Retina (tissue), 1 donor: ENCODE measurements around the gene HDAC5.
A peak's percentile ranks its signal among the peaks of the same experiment; 100 is the strongest.
"Not testable (repeated sequence)": the region's sequence is repeated elsewhere in the genome, so short reads cannot be mapped to it uniquely, and the experiment has no call there.

Experiments
- DNase-seq: peaks from one replicate; pipeline ENCODE4 v3.0.0-alpha.2; 2016

The HDAC5 gene

DNA sequence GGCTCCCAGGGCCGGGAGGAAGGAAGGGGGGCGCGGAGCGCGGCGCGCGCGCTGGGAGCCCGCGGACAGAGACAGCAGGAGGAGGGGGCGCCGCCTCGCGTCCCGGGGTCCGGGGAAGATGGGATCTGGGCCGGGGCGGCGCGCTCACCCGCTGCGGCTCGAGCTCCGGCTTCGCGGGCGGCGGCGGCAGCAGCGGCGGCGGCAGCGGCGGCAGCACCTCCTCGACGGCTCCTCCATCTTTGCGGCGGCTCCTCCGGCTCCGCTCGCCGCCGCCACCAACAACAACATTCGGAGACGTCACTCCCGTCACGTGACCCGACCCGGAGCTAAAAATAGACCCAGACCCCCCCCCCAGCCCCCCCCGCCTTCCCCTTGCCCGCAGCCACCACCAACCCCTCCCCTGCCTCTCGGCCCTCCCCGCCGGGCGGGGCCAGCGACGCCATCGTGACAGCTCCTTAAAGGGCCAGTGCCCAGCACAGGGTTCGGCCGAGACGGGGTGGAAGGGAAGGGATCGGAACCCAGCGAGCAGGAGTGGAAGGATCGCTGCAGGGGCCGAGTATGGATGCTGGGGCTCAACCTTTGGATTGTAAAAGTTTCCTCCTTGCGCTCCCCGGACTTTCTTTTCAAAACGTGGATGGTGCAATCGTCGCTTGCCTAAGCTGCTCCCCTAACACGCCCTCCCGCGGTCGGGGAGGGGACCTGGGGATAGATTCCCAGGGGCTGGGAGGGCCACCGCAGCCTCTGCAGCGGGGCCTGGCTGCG lies at the start of gene HDAC5:
Gene HDAC5, minus strand, starts transcription at position 286 of the 762 bp plus-strand sequence. CDS start 6,126 bp downstream, outside the sequence.
- DNase-seq: peak; percentile 96

DNA sequence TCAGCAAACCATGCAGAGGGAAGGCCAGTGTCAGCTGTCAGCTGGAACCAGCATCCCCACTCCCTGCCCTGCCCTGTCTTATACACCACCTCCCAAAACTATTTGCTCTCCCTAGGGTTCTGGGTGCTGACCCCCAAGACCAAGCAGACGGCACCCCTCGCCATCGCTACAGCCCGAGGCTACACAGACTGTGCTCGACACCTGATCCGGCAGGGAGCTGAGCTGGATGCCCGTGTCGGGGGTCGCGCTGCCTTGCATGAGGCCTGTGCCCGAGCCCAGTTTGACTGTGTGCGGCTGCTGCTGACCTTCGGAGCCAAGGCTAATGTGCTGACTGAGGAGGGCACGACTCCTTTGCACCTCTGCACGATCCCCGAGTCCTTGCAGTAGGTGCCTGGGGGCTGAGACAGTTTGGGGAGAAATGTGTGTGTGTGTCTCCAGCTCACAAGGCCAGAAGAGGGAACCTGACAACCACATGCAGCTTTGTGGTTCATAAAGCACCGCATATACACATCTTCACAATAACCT lies 48.6 kb upstream of the HDAC5 start:
- DNase-seq: no peak

DNA sequence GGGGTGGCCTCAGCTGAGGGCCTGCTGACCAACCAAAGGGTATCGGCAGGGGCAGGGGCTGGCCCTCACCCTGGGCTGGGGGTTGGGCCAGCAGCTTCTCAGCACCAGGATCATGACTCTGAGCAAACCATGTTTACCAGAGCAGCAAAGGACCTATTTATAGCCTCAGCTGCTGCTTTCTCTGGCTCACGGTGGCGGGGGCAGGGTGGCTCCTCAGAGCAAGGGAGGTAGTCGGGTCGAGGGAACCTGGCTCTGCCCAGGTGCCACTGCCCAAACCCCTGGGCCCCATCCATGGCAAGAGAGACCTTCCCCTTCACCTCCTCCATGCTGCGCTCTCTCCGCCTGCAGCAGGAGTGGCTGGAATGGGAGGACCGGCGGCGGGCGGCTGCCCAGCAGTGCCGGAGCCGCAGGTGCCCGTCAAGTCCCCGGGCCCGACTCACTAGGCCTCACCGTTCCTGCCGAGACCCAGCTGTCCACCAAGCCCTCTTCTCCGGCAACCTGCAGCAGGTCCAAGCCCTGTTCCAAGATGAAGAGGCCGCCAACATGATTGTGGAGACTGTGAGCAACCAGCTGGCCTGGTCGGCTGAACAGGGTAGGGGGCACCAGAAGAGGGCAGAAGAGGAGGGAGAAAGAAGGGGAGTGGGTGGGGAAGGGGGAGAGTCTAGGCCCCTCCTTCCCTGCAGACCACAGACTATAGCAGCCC lies 47.2 kb upstream of the HDAC5 start, which contains the start of gene ASB16:
Gene ASB16, plus strand, starts transcription at position 206 of the 703 bp plus-strand sequence. Its CDS starts 86 bp downstream, at position 292.
- DNase-seq: peak; percentile 74

DNA sequence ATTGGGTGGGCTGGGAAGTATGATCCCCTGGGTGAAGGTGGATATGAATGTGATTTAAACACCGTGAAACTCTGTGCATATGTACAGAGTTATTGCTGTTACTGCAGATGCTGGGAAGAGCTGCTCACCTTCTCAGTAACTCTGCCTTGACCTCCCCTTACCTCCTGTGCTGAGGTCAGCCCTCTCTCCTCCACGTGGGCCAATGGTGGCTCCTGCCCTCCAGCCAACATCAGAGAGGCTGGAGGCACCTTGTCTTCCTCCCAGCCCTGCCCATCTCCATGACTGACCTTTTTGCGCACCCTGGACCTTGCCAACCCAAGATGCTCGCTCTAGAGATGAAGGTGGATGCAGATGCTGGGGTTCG lies 46.7 kb upstream of the HDAC5 start:
- no peak for DNase-seq

DNA sequence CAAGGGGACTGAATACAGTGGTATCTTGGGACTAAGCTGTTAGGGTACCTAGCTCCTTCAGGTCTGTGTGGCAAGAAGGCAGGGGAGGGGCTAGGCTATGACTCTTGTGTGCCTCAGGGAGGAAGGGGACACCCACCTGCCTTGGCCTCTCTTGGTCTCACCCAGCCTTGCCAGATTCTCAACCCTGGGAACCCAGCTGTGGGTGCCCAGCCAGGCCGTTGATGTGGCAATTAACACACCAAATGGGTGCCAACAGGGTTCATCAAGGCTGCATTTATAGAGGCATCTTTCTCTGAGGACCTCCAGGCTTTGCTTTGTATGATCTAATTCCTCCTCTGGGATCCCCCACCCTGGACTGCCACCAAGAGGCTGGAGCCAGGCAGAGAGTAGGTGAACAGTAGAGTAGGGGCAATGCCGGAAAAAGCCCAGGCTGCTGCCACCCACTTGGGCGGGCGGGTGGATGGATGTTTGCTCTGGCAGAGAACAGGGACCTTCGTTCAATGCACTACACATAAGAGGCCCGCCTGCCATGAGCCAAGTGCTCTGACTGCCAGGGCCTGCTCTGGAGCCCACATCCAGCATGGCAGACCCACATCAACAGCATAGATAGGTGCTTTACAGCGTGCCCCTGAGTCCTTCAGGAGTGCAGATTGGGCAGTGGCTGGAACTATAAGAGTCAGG lies 43.9 kb upstream of the HDAC5 start:
- DNase-seq: no peak

DNA sequence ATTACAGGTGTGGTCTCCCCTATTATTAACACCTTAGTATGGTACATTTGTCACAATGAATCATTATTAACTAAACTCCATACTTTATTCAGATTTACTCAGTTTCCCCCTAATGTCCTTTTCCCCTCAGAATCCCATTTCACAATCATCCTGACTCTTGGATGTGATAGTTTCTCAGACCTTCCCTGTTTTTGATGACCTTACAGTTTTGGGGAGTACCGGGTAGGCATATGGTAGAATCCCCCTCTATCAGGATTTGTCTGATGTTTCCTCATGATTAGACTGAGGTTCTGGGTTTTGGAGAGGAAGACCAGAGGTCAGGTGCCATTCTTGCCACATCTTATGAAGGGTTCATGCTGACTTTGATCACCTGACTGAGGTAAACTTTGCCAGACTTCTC lies 41.0 kb upstream of the HDAC5 start:
- DNase-seq: no peak

DNA sequence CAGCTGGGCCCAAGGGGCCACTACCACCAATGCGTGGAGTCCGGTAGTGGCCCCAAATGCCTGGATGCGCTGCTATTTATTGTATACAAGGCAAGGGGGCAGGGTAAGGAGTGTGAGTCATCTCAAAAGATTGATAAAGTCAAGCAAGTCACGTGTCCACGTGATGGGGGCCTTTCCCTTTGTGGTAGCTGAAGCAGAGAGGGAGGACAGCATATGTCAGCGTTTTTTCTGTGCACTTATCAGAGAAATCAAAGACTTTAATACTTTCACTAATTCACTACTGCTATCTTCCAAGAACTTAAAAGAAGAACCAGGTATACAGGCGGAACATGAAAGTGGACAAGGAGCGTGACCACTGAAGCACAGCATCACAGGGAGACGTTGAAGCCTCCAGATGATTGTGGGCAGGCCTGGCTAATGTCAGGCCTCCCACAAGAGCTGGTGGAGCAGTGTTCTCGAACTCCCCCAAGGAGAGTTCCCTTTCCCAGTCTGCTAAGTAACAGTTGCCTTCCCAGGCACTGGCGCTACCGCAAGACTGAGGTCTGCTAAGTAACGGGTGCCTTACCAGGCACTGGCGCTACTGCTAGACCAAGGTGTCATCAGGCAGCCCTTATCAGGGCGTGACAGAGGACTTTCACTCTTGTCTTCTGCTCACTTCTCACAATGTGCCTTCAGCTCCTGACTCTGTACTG lies 36.2 kb upstream of the HDAC5 start:
- DNase-seq: no peak

DNA sequence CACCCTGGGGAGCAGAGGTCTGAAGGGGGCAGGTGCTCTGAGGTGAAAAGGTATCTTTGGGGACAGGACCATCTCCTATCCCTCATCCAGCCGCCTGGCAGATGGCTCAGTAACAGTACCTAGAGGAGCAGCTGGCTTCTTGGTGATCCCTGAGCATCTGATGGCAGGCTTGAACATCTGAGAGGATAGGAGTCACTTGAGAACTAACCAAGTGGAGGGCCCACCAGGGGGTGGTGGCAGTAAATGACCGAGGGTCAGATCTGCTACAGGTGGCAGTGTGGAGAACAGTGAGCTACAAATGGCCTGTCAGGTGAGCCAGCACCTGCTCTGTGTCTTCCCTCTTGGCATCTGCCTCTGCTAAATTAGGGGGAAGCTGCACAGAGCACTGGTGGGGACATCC lies 32.0 kb upstream of the HDAC5 start:
- DNase-seq: no peak

DNA sequence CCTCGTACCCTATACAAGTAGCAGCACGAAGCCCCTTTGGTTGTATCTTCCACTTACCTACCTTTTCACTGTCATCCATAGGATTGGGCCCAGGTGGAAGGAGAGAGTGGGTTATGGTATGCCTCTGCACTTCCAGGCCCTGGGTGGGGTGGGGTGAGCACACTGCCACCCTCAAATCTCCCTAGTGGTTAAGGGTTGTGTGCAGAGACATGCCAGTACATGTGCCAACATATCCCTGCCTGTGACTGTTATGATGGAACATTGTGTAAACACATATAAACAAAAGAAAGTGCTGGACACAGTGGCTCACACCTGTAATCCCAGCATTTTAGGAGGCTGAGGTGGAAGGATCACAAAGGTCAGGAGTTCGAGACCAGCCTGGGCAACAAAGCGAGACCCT lies 29.4 kb upstream of the HDAC5 start:
- DNase-seq: no peak

DNA sequence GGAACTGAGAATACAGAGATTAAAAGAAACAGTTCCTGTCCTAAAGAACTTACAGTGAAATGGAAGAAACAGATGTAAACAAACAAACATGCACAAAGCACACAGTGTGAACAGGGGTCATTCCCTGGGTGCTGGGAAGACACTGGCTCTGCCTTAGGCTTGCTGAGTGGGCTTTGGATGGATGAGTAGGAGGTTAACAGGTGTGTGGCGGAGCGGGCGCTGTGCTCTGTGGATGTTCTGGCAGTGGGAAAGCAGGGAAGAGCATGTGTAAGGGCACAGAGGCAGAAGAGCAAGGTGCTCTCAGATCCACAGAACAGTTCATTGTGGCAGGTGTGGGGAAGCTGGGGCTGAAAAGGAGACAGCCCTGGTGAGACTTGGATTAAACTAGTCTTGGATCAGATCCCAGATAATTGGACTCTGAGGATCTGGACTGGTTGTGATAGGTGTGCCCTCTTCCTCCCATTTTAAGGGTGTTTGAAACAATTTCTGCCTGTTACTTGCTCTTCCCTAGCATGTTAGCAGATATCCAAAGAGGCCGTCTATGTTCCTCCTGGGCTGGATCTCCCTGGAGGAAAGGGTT lies 26.4 kb upstream of the HDAC5 start:
- no peak for DNase-seq

DNA sequence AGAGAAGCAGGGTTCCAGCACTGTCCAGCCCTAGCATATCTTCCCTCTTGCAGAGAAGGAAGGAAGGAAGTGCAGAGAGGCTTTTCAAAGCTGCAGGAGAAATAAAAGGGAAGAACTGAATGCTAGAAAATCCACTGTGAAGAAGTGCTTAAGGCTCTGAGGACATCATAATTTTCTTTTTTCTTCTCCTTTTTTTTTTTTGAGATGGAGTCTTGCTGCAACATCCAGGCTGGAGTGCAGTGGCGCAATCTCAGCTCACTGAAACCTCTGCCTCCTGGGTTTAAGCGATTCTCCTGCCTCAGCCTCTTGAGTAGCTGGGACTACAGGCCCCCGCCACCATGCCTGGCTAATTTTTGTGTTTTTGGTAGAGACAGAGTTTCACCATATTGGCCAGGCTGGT lies 25.6 kb upstream of the HDAC5 start:
- not testable (repeated sequence) for DNase-seq

DNA sequence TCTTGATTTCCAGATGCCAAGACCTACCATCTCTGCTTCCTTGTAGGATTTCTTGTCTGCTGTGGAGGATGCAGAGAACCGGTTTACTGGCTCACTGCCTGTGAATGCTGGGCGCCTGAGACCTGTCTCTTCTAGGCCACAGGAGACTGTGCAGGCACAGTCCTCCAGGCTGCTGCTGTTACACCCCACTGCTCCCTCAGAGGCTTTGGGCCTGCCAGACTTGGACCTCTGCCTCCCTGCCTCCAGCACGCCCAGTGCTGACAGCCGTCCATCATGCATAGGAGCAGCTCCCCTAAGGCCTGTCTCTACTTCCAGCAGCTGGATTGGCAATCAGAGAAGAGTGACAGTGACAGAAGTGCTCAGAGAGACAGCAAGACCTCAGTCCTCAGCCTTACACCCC lies 24.4 kb upstream of the HDAC5 start:
- DNase-seq: no peak

DNA sequence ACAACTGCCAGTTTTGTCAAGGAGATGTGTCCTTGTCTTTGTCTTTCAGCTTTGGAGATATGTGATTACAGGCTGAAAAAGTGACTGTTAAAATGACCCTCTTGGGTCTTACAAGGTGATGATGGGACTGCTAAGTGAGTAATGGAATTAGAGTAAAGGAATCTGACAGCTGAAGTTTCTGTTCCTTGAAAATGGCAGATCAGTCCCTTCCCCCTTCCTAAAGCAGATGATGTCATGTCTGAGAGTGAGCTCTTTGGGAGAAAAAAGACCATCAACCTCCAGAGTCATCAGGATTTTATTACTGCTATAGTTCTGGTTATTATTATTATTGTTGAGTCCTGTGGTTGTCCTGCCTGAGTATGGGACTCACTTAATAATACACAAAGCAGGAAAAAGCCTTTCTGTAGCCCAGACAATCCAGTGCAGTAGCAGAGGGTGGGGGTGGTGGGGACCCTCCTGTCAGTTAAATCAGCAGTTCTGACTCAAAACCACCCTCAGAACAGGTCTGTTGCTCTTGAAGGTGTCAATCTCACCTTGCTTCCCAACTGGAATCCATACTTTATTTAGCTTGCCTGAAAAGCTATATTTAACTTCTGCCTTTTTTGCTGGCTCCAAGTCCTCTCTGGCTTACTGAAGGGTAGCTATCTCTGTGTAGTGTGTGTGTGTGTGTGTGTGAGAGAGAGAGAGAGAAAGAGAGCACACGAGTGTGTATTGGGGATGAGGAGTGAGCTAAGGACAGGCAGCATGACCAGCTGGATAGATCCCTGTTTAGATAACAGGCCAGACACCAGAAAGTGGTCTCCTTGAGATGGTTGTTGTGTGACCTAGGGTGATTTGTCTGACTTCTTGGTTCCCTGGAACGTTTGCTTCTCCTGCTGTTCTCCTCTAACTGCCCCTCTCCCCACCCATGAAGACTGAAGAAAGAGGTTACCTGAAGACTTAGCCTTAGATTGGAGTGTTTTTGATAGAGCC lies 23.2 kb upstream of the HDAC5 start:
- DNase-seq: no peak

DNA sequence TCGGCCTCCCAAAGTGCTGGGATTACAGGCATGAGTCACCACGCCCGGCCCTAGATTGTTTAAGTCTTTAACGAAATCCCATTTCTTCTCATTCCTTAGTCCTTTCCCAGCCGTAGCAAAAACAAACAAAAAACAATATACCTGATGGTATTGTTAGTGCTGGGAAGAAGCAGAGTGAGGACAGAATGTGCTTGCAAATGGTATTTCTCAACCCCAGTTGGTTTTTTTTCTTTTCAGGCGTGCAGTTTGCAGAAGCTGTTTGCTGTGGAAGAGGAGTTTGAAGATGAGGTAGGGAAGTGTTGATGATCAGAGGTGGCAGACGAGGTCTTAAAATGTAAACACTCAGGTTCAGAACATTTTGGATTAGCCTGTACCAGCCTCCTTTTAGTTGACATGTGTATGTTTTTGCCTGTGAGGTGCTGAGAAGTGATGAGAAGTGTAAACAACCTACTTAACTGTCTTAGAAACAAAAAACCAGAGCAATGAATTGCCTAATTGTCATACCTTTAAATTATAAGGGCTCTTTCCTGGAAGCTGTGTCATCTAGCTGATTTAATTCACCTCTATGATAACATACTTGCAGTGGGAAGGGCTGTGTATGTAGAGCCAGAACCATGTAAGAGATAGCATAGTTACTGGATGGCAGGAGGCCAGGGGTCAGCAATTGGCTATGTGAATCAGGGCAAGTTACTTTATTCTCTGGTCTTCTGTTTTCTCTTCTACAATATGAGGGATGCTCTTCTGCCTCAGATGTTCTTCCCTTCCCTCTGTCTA lies 21.7 kb upstream of the HDAC5 start:
- DNase-seq: no peak

DNA sequence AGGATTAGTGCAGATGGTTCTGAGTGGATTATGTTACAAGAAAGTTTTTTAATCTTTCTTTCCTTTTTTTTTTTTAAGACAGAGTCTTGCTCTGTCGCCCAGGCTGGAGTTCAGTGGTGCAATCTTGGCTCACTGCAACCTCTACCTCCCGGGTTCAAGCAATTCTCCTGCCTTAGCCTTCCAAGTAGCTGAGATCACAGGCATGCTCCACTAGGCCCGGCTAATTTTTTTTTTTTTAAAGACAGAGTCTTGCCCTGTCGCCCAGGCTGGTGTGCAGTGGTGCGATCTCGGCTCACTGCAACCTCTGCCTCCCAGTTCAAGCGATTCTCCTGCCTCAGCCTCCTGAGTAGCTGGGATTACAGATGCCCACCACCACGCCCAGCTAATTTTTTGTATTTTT lies 20.5 kb upstream of the HDAC5 start:
- not testable (repeated sequence) for DNase-seq

DNA sequence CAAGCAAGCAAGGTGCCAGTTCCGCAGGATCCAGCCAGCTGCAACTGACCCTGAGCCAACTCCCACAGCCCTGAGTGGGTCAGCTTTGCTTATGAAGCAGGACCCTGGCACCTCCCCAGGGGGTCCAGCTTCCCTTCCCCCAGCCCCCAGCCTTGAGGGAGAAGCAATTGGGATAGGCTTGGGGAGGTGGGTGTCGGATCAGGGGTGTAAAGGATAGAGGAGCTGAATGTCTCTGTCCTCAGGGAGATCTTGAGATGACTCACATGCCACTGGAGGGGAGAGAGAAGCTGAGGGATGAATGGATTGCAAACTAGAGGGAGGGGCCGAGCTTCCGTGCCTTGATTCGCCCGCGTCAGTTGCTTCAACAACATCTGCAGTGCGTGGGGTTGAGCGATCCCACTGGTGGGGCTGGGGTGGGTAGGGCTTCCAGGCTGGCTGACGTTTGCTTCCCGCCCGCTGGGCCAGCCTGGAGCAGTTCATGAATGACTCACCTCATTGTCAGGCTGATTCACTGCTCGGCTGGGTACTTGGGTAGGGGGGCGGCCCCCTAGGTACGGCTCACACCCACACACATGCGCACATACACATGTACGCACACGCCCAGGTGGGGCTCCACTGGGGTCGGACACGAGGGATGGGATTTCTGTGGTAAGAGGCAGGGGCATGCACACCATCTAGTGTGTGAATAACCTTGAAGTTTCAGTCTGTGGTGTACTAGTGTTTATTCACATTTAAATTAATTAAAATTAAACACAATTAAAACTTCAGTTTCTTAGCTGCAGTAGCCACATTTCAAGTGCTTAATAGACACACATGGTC lies 14.7 kb upstream of the HDAC5 start:
- peak; percentile 62 for DNase-seq

DNA sequence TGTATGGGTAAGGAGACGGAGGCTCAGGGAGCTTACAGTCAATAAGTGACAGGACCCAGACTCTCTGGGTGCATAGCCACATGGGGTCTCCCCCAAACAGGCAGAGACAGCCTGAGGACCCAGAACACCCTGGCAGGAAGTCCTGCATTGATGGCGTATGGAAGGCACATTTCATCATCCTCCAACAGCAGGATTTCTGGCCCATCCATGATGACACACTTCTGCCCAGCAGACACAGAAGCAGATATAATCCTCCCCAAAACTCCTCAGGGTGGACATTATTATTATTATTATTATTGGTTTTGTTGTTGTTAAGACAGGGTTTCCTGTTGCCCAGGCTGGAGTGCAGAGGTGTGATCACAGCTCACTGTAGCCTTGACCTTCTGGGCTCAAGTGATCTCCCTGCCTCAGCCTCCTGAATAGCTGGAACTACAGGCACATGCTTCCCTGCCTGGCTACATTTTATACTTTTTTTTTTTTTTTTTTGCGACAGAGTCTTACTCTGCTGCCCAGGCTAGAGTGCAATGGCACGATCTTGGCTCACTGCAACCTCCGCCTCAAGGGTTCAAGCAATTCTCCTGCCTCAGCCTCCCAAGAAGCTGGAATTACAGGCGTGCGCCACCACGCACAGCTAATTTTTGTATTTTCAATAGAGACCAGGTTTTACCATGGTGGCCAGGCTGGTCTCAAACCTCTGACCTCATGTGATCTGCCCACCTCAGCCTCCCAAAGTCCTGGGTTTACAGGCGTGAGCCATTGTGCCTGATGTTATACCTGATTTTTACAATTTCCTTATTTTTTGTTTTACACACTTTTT lies 11.5 kb upstream of the HDAC5 start:
- DNase-seq: no peak

DNA sequence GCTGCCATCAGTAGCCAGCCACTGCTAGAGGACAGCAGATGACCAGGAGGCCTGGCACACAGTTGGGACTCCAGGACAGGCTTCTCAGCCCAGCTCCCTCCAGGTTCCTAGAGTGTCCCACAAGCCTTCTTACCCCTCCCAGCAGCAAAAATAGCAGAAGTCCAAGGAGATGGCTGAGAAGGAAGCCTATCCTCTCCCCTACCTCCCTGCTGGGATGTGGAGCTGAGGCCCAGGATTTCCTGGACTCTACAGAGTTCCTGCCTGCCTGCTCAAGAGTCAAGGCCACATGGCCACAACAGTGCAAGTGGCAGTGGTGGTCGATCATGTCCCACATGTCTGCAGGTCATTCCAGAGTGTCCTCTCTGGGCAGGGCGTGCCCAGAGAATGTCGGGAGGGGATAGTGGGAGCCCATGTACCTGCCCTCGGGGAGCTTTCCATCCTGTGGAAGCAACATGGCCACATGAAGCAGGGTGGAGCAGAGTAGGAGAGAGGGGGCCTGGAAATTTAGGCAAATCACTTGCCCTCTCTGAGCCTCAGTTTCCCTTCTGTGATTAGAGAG lies 10.6 kb upstream of the HDAC5 start:
- DNase-seq: no peak
